Renal cortical epithelial cell (primary cell): ENCODE measurements around the gene ST6GALNAC5. TPM values are rescaled to one million over a fixed set of nuclear protein-coding genes. Genes with fewer than 3 reads are reported as not detected.
"Not testable (repeated sequence)": the region's sequence is repeated elsewhere in the genome, so short reads cannot be mapped to it uniquely, and the experiment has no call there.

Source experiments
- DNase-seq: peaks from one replicate; pipeline ENCODE4 v3.0.0-alpha.2; 2011; ENCODE audit warnings: low read depth
- total RNA-seq: library from RNA; depleted of rRNA; stranded (reverse); fragments of >200 nt; gene quantifications from 2 replicates; pipeline ENCODE4 v1.2.3, GENCODE V29; 2014

Gene ST6GALNAC5
- total RNA-seq, 1 donor from 2014 or later: 0.80 TPM

DNA sequence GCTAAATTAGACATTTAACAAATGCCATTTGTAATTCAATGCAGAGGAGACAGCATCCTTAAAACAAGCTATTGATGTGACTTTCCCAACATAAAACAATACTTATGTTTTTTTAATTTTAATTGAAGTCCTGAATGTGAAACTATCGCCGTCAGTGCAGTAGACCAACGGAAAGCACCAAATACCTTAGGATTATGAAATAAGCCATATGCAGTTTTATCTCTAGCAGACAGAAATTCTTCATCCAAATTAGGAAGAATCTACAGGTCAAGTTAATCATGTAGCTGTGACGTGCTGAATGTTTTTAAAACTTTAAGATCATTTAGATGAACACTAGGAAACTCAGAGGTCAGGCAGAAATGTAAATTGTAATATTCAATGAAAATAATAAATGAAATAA is 714 bp upstream of the ST6GALNAC5 start:
- DNase-seq: no peak

DNA sequence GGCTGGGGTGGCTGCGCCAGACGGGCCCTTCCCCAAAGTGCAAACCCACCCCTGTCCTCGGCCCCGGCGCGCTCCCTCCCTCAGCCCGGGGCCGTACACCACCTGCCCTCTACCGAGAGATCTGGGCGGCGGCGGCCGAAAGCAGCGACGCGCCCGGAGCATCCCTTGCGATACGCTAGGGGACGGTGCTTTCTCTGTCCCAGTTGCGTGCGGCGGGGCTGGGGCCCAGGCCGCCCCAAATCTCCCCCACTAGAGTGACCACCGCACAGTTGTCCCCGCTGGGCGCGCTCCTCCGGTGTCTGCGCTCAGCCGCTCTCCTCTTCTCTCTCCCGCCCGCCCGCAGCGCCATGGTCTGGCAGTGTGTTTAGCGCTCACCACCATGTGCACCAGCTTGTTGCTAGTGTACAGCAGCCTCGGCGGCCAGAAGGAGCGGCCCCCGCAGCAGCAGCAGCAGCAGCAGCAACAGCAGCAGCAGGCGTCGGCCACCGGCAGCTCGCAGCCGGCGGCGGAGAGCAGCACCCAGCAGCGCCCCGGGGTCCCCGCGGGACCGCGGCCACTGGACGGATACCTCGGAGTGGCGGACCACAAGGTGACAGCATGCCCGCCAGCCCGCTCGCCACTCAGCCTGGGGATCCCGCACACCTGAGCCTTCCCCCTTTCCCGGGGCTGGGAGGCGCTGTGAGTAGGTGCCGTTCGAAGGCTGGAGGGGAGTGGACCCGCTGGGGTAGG is 1.0 kb downstream of the ST6GALNAC5 start:
- DNase-seq: no peak

DNA sequence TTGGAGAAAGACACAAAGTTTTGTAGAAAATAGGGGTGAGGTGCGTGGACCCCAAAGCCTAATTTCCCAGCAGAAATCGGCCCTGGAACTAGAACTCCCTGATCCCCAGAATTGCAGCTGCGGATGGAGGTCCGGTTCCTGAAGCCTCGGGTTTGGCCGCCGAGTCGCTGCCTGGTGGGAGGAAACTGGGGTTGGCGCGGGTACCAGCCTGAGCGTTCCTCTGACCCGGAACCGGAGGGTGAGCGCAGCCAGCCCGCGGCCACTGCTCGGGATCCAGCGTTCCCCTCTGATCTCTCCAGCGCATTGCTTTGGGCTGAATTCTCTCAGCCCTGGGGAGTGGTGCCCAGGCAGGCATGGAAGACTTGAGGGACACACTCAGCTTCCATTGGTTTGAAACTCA is 1.6 kb downstream of the ST6GALNAC5 start:
- no peak for DNase-seq

DNA sequence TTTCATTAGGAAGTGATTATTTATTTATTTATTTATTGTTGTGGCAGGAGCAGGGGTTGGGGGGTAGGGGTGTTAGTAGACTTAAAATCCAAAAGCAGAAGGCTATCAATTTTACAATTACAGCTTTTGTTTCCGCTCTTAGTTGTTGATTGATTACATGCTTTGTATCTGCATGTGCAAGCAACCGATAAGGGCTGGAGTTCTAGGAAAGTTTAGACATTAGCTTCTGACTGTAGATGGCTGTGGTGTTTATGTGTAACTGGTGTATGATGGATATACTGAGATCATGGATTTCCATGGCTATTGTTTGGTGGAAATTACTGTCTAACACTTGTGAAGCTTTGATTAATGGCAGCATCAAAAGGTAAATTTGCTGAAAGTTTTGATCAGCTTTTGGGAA is 2.8 kb downstream of the ST6GALNAC5 start:
- DNase-seq: no peak

DNA sequence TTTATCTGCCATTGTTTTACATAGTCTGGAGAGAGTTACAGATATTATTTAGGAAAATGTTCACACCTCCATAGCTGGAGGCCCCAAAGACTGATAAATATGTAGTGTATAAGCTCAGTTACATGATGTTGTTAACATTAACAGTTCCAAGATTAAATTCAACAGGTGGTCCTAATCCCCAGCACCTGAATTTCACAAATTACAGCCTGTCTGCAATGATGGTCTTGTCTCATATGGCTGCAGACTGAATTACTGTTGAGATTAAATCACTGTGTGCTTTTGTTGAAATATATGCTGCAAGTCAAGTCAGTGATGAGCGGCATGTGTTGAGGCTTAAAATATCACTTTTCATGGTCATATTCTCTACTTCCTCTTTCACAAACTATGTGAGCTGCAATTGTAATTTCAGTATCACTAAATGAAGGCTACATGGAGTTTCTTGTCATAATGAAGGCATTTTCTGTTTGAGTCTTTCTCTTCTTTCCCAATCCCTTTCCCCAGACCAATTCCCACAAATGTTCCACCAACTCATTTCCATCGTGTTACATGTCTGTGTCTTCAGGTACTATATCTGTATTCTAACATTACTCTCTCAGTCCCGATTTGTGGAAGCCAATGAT is 4.2 kb downstream of the ST6GALNAC5 start:
- no peak for DNase-seq

DNA sequence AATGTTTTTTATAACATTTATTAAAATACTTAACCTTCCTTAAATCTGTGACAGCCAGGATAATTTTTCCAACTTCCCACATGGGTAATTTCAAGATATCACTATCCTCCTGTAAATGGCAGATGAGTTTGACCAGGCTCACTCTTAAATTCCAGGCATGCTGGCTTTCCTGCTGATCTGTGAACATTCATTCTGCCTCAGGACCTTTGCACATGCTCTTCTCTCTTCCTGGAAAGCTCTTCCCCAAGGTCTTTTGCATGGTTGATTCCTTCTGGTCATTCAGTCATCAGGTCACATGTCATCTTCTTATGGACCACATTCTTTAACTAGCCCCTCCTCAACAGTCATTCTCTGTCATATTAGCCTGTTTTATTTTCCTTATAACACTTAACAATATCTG is 5.7 kb downstream of the ST6GALNAC5 start:
- no peak for DNase-seq

DNA sequence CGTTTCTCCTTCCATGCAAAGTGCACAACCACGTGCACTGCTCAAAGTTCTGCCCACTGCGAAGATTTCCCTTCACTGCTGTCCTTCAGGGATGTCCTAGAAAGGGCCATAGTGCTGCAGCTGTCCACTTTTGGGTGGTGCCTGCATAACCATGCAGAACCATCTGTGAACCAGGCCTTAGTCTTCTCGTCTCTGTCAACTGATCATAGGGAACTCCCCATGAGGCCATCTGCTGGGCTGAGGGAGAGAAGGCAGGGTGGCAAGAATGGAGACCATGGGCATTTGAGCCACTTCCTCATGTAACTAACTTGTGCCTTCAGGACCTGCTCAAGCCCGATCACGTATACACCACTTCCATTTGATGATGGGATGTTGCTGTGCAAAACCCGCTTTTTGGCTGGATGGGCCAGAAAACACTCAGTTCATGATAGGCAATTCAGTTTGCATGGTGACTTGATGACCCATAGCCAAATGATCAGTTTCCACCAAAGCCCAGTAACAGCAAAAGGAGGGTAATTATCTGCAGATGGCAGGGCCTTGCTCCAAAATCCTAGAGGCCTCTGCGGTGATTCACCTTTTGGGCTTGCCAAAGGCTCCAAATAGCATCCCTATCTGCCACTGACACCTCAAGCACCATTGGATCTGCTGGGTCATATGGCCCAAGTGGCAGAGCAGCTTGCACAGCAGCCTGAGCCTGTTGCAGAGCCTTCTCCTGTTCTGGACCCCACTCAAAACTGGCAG is 9.5 kb downstream of the ST6GALNAC5 start:
- no peak for DNase-seq

DNA sequence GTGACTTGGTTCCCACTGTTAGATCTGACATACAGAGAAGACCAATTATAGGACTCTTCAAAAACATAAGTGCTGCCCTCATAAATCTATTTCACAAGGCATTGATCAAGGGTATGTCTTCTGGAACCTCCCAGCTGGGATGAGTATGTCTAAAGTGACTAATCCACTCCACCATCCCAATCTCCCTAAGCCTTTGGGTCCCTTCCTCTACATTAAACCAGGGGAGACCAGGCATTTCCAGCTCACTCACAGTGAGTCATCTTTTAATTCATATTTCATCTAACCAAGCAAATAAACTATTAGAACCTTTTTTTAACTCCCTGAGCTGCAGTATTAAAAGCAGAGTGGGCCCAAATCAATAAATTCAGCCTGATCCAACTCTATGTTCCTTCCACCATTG is 11.7 kb downstream of the ST6GALNAC5 start:
- DNase-seq: not testable (repeated sequence)

DNA sequence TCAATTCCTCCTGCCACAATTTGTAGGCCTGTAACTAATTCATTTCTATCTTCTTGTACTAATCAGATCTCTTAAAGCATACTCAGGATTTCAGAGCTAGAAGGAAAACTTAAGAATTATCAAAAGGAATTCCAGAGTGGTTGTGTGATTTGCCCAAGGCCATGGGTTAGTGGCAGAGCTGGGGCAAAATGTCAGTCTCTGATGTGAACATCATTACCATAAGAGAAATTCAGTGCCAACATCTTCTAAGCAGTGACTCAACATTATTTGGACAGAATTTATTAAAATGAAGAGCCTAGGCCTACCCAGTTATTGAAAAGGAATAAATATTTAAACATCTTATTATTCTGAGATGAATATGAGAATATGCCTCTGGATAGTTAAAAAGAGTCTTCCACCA is 14.5 kb downstream of the ST6GALNAC5 start:
- peak; percentile 10 for DNase-seq

DNA sequence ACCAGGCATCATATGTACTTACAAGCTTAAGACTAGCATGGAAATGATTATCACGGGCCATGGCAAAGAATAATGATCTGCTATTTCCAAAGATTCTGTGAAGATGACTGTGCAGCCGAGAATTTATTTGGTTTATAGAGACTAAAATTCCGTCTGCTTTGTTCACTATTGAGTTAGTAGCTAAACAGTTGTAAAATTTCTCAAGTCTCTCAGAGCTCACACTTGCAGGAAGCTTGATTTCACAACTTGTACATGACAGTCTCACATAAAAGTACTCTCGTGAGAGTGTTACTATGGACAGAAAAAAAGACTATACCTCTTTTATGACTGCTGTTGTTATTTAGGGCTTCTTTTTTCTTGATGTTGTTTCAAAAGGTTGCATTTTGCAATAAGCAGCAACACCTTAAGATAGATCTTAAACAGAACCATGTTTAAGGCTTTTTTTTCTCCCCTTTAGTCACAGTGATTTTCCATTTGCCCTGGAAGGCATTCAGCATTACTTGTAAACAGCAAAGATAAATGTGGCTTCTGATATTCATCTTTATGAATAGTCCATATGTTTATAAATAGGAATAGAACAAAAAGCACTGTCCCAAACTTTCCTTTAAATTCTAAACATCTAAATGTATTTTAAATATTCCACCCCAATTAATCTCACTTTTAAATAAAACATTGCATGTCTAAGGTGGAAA is 24.8 kb downstream of the ST6GALNAC5 start:
- no peak for DNase-seq

DNA sequence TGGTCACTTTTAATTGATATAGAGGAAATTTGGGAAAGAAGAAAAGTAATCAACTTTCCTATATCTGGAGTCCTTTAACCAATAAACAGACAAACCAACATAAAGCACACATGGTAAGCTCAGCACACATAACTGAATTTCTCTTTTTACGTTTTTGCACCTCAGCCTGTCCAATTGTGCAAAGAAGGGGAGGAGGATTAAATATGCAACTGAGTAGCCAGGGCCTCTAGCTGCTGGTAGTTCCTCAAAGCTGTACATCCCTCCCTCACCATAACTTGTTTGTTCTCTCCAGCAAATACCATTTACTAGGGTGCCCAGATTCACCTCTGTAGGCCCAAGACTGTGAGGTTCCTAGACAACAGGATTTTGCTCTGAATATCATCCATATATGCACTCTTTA is 25.4 kb downstream of the ST6GALNAC5 start:
- DNase-seq: no peak

DNA sequence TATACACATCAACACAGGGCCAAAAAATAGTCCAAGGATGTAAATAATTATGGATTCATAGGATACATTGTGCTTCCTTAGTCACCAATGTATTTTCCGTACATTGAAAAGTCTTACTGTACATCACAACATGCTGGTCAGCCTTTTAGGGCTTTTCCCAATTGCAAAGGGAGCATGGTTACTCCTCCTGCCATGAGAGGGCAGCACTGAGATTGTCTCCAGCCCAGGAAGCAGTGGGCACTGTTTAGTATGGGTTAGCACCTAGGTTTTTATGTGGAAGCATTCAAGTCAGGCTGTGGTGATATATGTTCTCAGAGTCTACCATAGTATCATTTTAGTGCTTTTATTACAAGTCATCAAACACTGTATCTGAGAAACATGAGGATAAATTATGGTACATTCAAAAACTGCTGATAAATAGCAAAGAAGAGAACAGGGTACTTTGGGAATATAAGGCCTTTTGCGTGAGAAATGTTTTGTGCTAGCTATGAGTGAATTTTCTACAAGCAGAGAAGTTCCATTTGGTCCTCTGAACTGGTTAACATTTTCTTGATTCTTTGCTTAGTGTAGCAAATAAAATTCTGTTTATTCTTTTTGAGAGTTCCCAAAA is 34.0 kb downstream of the ST6GALNAC5 start:
- peak; percentile 57 for DNase-seq

DNA sequence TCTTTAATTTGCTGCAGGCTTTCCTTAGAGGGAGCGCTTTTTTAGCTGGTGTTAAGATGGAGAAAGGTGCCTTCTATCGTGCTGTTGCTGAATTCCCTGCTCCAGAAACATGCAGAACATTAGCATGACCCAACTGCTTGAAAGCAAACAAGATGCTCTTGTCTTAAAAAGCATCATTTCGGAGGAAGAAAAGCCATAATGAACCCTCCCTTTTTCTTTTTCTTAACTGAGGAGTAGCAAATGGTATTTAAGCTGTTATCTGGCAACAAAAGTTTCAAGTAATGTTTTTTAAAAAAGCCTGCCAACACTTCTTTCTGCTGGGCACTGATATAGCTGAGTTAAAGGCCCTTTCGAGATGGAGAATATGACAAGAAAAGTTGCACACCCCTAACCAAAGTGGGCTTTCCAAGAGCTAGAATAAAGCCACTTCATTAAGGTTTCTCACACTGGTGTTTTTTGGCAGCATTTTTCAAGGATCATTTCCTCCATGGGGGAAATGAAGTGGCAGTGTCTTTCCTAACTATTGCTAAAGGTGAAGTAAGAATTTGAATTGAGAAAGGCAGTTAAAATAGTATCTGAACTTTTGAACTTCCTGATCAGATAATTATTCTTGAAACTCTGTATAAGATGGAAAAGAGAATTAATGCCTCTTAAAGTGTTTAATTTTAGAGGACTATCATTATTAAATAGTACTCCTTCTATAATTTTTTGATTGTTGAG is 38.8 kb downstream of the ST6GALNAC5 start:
- DNase-seq: peak; percentile 7

DNA sequence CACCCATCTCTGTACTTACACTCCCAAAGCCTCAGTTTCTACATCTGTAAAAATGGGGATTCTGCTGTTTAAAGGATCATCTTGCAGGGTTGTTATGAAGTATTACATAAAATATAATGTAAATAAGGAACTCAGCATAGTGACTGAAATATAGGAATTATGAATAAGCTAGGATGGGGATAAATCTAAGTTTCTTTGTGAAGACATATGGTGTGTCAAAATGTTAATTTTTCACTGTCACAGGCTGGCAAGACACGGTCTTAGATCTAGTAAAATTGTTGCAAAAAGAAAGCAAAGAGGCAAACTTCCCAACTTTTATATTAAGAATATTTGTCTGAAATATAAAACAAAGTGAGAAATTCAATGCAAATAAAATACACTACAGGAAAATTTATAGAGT is 42.0 kb downstream of the ST6GALNAC5 start:
- no peak for DNase-seq

DNA sequence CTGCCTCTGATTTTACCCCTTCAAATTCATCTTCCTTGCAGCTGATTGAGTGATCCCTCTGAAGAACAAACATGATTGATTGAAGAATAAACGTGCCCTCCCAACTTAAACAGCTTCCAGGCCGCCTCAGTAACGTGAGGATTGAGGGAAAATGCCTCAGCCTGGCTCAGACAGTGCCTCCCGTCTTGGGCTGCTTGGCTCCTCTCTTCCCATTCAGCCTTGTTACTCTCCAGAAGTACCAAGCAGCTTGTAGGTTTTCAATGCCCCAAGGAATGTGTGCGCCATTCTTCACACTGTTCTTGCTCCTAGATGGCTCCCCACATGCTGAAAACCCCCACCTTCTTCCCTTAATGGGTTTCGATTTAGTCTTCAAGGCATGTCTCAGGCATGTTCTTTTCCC is 51.8 kb downstream of the ST6GALNAC5 start:
- DNase-seq: no peak

DNA sequence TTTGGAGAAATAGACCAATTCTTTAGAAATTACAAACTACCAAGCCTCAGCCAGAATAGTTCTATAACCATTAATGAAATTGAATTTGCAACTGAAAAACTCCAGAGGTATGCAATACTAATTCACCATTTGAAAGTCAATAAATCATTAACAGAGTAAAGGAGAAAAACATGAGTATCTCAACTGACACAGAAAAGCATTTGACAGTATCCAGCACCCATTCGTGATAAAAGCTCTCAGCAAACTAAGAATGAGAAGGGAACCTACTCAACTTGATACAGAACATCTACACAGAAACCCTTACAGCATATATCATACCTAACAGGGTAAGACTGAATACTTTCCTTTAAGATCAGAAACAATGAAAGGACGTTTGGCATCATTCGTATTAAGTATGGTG is 54.3 kb downstream of the ST6GALNAC5 start:
- DNase-seq: peak; percentile 67

DNA sequence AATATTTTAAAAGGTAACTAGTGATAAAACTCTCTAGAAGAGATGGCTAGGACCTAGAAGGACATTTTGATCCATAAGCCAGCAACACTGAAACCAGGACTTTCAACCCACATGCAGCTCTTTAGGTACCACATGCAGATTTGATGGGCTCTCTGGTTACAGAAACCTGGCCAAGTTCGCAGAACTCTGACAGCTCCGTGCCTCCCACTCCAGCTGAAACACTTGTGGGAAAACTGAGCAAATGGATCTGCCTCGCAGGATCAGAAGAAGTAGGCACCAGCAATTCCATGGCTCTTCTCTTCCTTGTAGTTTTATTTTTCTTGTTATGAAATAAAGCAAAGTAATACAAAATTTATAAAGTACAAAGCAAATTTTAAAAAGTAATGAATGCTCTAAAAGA is 58.5 kb downstream of the ST6GALNAC5 start:
- DNase-seq: no peak

DNA sequence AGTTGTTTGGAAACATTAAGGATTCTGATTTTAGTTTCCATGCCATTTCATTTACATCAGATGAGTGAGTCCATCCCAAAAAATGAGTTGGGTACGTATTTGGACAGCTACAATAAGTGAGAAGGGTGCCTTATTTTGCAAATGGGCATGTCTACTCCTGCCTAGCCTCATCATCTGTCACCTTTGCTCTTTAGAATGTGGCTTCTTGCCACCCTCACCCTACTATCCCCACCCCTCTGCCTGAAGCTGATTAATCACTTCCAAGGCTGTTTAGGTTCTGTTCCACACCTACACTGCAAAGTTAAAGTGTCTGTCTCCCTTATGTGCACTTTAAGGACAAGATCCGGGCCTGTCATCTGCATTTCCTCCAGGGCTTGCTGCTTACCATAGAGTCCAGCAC is 61.2 kb downstream of the ST6GALNAC5 start:
- DNase-seq: no peak

DNA sequence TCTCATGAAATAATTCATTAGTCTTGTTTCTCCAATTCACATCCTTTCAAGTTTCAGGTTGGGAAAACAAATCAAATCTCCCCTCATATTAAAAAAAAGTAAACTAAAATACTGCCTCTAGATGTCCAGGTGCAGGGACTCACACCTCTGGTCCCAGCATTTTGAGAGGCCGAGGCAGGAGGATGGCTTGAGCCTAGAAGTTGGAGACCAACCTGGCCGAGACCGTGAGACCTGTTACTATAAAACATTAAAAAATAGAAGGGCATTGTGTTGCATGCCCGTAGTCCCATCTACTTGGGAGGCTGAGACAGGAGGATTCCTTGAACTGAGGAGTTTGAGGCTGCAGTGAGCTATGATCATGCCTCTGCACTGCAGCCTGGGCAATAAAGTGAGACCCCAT is 61.9 kb downstream of the ST6GALNAC5 start:
- DNase-seq: no peak

DNA sequence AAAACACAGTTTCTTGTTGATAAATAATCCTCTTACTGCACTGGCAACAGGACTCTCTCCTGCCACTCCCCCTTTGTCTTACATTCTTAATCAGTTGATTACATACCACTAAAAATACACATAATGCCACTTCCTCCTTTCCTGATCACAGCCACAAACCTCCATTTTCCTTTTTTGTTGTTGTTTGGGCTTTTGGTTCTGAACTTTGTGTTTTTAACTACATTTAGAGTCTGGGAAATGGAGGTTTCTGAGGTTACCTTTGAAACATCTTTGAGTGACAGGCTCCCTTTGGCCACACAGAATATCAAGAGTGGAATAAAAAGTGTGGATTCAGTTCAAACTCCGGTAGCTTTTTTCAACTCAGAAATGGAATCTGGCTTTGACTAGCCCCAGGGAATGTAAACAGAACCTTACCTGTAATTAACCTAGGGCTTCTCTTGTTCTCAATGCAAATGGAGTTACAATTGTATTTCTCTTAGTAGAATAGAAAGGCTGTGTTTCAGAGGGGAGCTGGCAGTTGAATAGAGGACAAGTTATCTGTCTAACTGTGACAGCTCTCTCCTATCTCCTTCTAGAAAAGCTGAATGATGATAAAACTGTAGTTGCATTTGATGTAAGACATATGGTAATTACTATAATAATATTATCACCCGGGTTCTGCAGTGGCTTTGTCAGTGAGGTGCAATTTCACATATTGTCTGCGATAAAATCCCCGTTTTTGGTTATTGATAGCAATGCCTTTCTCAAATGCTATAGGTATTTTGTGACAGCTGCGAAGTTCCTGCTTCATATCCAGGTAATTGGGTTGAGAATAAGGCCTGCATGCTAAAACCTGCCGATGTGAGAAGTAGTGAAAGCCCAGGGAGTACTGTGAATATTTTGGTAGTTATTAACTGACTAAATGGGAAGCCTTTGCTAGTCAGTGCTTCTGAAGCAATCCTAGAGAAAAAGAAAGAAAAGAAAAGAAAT is 66.9 kb downstream of the ST6GALNAC5 start:
- DNase-seq: peak; percentile 11
